OCI-LY3 (cell line): Measurements from ENCODE around the gene ACSS1.

Source experiments
- CTCF ChIP-seq: fragments of 200-600, 300-600 bp; sonication (generic); IDR thresholded peaks from 2 replicates; pipeline ENCODE4 v1.5.1; 2014; ENCODE audit warnings: antibody characterized with exemption, low read length, low read depth
- EZH2phosphoT487 ChIP-seq: fragments of 200-600 bp; shearing (Covaris generic); IDR thresholded peaks from 2 replicates; pipeline ENCODE4 v1.6.1; 2018; ENCODE audit warnings: antibody characterized with exemption, mixed run types, low read depth

- TF ChIP-seq CTCF: no peak
- no peak for TF ChIP-seq EZH2phosphoT487
These were observed 23.3 kb upstream of the ACSS1 start for GRCh38 chr20:25081065-25081729.
